Bone marrow (tissue), 2 donors: ENCODE results near the gene FLNC.

Source experiments
- DNase-seq, 2 donors: peaks; one replicate each; lab custom pipeline; 2025; lab: John Stamatoyannopoulos, UW

Gene FLNC

GRCh38 chr7:128804484-128804883 is 25.7 kb upstream of the FLNC start:
- no peak for DNase-seq

- DNase-seq: no peak
Measured at GRCh38 chr7:128805225-128805624, 25.0 kb upstream of the FLNC start.

DNA sequence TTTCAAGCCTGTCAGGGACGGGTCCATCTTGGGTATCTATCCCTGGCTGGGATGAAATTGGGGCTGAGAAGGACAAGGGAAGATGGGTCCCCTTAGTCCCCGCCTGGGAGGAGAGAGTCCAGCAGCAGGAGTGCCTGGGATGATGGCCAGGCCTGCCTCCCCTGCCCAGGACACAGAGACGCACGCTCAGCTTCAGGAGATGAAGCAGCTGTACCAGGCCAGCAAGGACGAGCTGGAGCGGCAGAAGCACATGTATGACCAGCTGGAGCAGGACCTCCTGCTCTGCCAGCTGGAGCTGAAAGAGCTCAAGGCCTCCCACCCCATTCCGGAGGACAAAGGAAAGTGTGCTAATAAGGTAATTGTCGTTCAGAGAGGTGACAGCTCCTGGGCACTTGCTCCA is 23.0 kb upstream of the FLNC start:
- no peak for DNase-seq

GRCh38 chr7:128809363-128809762 is 20.8 kb upstream of the FLNC start:
- no peak for DNase-seq

DNA sequence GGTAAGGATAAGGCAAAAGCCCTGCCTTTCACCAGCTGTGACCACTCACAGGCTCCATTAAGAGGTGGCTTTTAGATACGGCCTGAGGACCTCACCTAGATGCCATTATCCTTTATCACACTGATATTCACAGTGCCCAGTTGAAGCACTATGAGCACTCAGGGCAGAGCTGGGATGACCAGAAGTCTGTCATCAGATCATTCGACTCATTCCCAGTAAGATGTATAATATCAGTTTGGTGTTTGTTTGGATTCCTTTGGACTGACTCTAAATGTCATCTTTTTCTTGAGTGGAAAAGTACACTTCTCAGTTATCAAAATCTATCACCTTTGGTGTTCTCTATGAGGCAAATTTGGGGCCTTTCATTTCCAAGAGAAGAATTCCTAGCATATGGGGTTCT is 19.7 kb upstream of the FLNC start:
- no peak for DNase-seq

- DNase-seq: no peak
Measured at GRCh38 chr7:128810997-128811396, 19.2 kb upstream of the FLNC start.

DNA sequence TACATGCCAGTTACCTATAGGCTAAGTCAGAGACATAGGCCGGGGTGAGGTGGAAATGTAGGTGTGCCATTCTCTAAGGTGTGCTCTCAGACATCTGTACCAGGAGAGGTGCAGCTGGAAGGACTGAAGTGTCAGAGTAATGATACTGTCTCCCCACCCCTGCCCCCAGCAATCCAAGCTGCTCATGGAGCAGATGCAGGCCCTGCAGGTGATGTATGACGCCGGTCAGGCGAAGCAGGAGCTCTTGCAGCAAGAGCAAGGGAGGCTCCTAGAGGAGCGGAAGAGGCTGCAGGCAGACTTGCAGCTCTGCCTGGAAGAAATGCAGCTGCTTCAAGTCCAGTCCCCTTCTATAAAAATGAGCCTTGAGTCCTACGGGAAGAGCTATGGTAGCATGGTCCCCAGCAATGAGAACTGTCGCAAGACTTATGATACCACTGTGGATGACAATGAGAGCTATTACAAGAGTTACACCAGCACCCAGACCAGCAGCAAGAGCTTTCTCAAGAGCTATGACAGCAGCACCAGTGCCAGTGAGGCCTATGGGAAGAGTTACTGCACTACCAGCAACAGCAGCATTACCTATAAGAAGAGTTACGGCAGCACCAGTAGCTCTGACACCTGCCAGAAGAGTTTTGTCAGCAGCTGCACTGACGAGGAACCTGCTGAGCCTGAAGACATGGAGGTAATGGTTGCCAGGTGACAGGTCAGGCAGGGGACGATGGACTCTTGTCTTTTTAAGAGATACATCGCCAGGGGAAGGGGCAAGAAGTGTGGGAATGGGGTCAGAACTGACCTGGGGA is 18.4 kb upstream of the FLNC start:
- DNase-seq: no peak

DNA sequence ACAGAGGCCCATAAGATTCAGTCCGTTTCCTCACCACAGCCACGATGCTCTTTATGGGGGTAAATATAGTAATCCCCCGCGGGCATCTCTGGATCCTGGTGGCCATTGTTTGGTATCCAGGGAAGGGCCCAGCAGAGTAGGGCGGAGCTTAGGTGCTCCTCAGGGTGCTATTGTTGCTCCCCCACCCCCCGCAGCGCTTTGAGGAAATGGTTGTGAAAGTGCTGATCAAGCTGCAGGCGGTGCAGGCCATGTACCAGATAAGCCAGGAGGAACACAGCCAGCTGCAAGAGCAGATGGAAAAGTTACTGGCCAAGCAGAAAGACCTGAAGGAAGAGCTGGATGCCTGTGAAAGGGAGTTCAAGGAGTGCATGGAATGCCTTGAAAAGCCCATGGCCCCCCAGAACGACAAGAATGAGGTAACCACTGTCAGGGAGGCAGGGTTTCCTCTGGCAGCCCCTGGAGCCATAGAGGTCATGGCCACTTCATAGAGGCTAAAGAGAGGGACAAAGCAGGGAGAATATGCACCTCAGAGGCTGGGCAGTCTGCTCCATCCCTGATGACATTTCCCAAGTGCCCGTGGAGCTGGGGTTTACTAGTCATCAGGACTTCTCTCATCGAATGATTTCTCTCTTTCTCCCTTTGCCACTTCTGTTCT is 17.6 kb upstream of the FLNC start:
- DNase-seq: no peak

DNA sequence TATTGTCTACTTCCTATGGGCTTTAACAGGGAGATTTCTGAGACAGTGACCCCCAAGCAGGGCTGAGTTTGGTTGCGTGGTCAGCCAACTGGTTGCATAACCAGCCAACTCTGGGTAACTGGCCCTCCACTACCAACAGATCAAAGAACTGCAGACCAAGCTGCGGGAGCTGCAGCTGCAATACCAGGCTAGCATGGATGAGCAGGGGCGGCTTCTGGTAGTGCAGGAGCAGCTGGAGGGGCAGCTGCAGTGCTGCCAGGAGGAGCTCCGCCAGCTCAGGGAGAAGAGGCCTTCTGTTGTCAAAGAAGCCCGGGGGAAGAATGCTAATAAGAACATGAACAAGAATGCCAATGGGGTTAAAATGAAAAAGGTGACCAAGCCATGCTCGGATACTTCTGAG is 15.7 kb upstream of the FLNC start:
- DNase-seq: no peak

- no peak for DNase-seq
Measured at GRCh38 chr7:128815289-128815942, 14.8 kb upstream of the FLNC start.

DNA sequence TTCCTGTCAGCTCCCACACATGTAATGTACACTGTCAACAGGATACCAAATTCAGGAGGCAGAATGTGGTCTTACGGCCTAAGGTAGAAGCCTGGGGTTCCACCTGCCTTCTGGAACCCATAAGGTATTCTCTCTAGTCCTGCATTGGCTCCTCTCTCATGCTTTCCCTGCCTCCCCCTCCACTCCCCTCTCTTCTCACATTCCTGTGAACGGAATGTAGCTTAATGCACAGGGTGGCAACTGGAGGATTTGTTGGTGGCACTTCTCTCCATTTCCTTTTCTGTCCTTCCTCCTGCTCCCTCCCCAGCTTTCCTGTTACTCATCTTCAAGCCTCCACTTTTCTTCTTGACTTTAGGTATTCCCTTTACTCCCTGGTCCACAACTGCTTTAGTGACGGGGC is 11.5 kb upstream of the FLNC start:
- DNase-seq: no peak

DNA sequence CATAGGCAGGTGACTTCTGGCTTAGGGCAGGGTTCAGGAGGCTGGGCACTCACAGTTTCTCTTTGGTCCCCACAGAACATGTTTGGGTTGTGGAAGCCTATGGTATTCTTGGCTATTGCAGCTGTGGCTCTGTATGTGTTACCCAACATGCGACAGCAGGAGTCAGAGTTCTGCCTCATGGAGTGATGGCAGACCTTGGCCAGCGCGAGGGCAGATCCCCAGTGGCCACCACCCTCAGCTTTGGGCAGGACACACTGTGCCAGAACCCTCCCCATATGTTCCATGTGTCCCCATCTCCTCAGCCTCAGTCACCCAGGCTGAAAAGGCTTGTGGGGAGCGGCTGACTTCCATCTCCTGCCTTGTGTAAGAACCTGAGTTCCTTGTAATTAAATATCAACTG is 8.5 kb upstream of the FLNC start:
- no peak for DNase-seq

- DNase-seq: no peak
Measured at GRCh38 chr7:128826512-128826911, 3.7 kb upstream of the FLNC start.

- DNase-seq: no peak
Measured at GRCh38 chr7:128826916-128827247, 3.3 kb upstream of the FLNC start.

DNA sequence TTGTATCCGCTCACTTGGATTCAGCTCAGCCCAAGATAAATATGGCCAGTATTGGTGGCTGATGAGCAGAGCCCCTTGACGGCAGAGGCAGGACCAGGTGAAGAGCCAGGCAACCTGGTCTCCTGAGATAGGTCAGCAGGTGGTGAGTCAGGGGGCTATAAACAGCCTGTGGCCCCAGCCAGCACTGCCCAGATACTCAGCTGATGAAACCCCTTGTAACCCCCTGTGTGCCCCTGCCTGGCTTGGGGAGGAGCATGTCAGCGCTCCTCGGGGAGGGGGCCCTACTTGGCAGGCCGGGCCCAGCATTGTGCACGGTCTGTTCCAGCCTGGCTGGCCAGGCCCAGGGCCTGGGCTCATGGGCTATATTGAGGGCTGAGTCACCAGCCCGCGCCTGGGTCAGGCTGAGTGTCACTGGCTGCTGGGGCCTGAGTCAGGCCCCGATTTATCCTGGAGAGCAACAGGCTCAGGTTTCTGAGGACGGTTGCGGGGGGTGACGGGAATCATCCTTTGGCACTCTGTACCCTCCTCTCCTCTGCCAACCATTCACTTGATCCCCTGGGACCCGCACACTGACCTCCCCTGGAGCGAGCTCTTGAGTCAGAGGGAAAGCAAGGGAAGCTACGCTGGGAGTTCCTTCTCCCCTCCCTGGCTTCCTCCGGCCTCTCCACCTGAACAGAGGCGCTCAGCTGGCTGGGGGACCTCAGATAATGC is 2.8 kb upstream of the FLNC start:
- DNase-seq: no peak

DNA sequence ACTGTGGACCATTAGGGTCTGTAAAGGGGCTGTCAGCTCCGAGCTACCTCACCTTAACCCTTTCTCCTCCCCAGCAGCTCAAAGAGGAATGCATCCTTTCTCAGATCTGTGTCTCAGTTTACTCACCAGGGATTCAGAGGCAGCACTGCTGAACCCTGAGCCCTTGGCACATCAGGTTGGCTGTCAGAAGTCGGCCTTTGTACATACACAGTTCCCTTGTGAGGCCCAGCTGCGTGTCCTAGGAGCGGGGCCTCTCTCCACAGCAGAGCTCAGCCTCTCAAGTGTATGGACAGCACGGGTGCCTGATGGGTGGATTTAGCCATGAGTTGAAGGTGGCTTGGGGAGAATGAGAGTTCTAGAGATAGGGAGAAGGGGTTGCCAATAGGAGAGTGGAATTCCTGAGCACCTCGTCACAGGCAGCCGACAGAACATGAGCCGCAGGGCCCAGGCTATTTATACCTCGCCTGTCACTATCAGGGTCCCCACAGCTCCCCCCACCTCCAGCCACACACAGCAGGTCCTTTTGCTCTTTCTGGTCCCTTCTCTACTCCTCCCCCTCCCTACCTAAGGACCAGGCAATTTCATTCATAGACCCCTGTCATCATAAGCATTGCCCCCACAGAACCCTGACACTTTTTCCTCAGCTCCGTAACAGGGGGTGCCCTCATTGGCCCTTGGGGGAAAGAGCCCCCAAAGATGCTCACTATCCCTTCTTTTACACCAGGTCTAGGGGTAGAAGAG is 2.1 kb upstream of the FLNC start:
- no peak for DNase-seq

DNA sequence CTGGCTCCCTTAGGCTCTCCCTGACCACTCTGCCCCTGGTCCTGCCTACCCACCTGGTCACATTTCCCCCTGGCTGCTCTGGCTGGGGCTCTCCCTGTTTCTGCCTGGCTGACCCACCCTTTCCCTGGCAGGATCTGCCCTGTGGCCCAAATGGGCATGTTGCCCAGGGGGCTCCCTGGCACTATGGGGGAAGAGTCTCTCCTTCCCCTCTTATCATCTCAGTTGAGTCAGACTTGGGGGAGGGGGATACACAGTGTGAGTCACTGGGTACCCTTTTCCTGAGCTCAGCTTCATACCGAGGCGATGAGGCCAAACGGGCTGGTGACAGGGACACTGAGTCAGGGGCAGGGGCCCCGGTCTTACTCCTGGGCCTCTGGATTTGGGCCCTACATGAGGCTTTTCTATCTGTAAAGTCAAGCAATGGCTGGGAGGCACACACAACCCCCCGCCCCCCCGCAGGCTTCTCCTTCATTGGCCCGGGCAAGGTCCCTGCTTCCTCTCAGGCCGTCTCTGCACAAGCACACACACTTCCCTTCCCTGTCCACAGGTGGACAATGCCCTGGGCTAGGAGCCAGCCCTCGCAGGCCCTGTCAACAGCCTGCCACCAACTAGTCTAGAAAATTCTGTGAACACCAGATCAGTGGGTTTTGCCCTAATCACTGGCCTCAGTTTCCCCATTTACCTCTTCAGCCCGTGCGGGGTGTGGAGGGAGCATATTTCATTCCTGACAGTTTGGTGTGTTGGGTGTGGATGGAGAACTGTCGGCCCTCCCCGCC is 627 bp upstream of the FLNC start:
- no peak for DNase-seq

DNA sequence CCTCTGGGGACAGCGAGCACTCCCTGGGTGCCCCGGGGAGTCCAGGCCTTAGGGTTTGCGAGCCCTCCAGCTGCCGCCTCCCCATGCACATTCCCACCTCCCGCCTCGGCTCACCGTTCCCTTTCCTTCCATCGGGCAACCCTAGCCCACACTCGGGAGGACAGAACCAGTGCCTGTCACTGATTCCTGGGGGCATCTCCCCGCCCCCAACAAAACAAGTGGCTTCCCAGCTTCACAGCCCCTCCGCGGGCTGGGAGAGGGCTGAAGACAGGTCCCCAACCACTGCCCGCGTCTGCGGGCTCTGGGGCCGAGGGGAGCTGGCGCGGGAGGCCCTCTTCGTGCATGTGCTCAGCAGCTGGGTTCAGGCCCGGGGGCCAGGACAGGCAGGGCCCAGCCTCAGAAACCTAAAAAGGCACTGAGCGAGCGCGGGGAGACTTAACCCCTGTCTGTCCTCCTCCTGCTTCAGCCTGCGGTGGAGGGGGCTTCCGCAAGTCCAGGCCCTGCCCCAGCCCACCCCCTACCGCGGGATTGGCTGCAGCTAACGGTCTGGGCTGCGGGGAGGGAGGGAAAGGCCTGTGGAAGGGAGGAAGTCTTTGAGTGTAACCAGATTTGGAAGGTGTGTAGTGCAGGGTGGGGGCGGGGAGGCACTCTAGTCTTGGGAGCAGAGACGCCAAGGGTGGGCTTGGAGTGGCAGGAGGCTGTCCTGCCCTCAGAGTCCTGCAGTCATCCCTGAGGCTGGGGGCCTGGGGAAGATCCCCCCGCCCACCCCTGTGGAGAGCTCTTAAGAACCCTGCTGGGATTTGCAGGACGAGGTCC is 1.2 kb downstream of the FLNC start:
- DNase-seq: no peak

DNA sequence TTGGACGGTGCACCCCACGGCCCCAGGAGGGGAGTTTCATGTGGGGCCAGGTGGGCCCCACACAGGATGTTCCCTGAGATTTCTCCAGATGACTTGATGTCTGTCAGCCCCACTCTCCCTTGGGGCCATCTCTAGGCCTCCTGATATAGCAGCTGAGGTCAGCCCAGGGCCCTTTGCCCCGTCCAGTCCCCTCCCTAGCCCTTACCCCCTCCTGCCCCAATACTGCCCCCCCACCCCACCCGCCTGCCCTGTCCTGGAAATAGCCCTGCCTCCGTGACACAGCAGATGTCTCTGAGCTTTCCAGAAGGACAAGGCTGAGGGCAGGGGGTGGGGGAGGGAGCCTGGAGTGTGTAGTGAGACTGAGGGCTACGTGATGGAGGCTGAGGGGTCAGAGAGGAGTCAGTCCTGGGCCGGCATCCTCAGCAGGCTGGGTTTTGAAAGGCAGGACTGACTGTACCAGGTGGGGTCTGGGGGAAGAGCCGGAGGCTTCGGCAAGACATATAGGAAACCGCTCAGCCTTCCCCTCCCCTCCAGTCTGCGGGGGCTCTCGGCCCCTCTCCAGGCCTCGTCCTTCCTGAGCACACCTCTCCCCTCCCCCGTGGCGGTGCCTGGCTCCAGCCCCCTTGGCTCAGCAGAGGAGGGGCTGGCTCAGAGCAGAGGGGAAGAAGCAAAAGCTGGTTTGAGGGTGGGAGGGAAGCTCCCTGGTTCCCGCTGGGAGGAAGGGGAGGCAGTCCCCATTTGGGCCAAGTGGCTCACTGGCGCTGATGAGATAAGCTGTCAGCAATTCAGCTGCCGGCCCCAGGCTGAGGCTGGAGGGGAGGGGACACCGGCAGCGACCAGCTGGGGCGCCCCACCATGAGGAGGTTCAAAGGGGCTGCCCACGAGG is 2.0 kb downstream of the FLNC start:
- no peak for DNase-seq

GRCh38 chr7:128832880-128833147 is 2.6 kb downstream of the FLNC start:
- DNase-seq: no peak
